Testis (tissue), 2 donors: ENCODE data around the gene EPHX1.

Source experiments
- POLR2A ChIP-seq: fragments of 450-650 bp; IDR thresholded peaks from one replicate; pipeline ENCODE4 v1.6.1; 2017; ENCODE audit warnings: antibody characterized with exemption, mild to moderate bottlenecking, moderate library complexity
- TF ChIP-seq, protein P1 (sequence below), 3 experiments: fragments of 450-650 bp in 2 of 3; fragments of 200-600 bp in 1 of 3; sonication (generic) in 1 of 3; IDR thresholded peaks; one replicate each; pipeline ENCODE4 v1.5.1; 2016 to 2019; ENCODE audit warnings: antibody characterized with exemption in 3 of 3, mild to moderate bottlenecking in 2 of 3, moderate library complexity in 1 of 3

DNA sequence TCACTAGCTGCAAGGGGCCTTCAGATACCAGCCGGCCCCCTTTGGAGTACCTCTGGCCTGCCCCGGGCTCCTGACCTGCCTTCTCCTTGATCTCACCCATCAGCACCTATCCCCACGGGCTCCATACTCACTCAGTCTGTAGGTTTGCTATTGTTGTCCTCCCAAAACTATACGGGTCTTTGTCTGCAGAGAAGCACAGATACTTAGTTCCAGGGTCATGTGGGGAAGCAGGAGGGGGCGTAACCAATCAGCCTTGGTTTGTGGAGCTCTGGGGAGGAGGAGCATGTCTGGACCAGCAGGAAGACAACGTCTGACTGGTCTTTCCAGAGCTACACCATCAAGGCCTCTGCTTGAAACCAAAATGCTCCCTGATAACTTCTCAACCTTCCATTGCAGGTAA is 57.1 kb downstream of the EPHX1 start:
- TF ChIP-seq, protein P1, sequence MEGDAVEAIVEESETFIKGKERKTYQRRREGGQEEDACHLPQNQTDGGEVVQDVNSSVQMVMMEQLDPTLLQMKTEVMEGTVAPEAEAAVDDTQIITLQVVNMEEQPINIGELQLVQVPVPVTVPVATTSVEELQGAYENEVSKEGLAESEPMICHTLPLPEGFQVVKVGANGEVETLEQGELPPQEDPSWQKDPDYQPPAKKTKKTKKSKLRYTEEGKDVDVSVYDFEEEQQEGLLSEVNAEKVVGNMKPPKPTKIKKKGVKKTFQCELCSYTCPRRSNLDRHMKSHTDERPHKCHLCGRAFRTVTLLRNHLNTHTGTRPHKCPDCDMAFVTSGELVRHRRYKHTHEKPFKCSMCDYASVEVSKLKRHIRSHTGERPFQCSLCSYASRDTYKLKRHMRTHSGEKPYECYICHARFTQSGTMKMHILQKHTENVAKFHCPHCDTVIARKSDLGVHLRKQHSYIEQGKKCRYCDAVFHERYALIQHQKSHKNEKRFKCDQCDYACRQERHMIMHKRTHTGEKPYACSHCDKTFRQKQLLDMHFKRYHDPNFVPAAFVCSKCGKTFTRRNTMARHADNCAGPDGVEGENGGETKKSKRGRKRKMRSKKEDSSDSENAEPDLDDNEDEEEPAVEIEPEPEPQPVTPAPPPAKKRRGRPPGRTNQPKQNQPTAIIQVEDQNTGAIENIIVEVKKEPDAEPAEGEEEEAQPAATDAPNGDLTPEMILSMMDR (IDR thresholded peaks at IDR 0.05), result no peak
- TF ChIP-seq POLR2A, result no peak
